BE2C (cell line): ENCODE results near the gene SLC7A6.

Experiments used
- DNase-seq: peaks from one replicate; pipeline ENCODE4 v3.0.0-alpha.2; 2020
- H3K27me3 ChIP-seq: fragments of 250-450 bp; sonication (Bioruptor Pico); 2 replicates; pipeline ENCODE4 v1.5.1; 2020; ENCODE audit warnings: mild to moderate bottlenecking
- H3K36me3 ChIP-seq: fragments of 250-450 bp; sonication (Bioruptor Pico); 2 replicates; pipeline ENCODE4 v1.5.1; 2020; ENCODE audit warnings: mild to moderate bottlenecking
- H3K4me1 ChIP-seq: fragments of 250-450 bp; sonication (Bioruptor Pico); 2 replicates; pipeline ENCODE4 v1.5.1; 2020
- H3K4me3 ChIP-seq: 2 replicates; pipeline ENCODE4 v1.5.1; 2011; ENCODE audit warnings: low read depth, low read length
- H3K9me3 ChIP-seq: fragments of 250-450 bp; sonication (Bioruptor Pico); 2 replicates; pipeline ENCODE4 v1.5.1; 2020
- TF ChIP-seq, protein P1 (sequence below): IDR thresholded peaks from 2 replicates; pipeline ENCODE4 v1.5.1; 2012; ENCODE audit warnings: mild to moderate bottlenecking, low read depth, low read length

SLC7A6 gene

DNA sequence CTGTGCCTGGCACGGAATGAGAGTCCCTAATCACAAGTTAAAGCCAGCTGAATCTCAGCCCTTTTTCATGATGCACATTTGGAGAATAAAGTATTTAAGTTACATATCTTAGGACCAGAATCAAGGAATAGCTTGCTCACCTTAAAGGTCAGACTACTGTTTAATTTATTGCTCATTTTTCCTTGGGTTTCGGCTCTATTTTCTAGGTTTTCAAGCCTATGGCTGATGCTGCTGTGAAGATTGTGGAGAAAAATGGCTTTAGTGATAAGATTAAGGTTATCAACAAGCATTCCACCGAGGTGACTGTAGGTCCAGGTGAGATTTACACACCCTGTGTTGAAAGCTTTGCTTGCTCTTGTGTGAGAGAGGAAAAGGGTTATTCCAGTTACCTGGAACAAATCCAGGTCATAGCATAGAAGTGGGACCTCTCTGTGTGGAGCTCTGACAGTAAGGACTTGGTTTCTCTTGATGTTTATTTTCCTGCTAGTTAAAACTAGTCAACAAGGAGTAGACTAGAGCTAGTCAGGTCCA, 64.6 kb downstream of the SLC7A6 start:
- TF ChIP-seq, protein P1, sequence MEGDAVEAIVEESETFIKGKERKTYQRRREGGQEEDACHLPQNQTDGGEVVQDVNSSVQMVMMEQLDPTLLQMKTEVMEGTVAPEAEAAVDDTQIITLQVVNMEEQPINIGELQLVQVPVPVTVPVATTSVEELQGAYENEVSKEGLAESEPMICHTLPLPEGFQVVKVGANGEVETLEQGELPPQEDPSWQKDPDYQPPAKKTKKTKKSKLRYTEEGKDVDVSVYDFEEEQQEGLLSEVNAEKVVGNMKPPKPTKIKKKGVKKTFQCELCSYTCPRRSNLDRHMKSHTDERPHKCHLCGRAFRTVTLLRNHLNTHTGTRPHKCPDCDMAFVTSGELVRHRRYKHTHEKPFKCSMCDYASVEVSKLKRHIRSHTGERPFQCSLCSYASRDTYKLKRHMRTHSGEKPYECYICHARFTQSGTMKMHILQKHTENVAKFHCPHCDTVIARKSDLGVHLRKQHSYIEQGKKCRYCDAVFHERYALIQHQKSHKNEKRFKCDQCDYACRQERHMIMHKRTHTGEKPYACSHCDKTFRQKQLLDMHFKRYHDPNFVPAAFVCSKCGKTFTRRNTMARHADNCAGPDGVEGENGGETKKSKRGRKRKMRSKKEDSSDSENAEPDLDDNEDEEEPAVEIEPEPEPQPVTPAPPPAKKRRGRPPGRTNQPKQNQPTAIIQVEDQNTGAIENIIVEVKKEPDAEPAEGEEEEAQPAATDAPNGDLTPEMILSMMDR: no peak
- H3K27me3 ChIP-seq: no peaks in the 10 kb centered on the region
- H3K9me3 ChIP-seq: no peaks in the 10 kb centered on the region
- H3K4me3 ChIP-seq: no peak overlapping the region
- DNase-seq: no peak
- H3K36me3 ChIP-seq: peaks cover 14% of the 10 kb centered on the region
- peaks cover 6% of the 10 kb centered on the region for H3K4me1 ChIP-seq

DNA sequence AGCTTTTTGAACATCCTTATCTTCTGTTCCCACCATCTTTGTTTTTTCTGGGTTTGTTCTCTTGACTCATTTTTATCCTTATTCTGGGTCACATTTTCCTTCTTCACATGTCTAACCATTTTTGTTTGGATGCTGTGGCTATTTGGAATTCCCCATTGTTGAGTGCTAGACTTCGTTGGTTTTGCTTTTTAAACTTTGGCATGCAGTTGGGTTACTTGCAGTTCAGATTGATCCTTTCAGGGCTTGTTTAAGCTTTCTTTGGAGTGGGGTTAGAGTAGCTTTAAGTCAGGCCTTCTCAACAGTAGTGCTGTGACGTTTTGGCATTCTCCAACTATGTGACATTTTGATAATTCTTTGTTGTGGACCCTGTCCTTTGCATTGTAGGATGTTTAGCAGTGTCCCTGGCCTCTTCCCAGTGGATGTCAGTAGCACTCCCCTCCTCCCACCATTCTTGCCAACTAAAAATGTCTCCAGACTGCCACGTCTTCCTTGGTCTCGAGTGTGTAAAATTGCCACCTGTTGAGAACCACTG, 67.6 kb downstream of the SLC7A6 start:
- TF ChIP-seq, protein P1: no peak
- DNase-seq: no peak
- Histone ChIP-seq H3K36me3 (peaks cover 10% of the 10 kb centered on the region), H3K4me3 (no peak overlapping the region), H3K27me3 (no peaks in the 10 kb centered on the region), H3K4me1 (peaks cover 6% of the 10 kb centered on the region), H3K9me3 (no peaks in the 10 kb centered on the region)

DNA sequence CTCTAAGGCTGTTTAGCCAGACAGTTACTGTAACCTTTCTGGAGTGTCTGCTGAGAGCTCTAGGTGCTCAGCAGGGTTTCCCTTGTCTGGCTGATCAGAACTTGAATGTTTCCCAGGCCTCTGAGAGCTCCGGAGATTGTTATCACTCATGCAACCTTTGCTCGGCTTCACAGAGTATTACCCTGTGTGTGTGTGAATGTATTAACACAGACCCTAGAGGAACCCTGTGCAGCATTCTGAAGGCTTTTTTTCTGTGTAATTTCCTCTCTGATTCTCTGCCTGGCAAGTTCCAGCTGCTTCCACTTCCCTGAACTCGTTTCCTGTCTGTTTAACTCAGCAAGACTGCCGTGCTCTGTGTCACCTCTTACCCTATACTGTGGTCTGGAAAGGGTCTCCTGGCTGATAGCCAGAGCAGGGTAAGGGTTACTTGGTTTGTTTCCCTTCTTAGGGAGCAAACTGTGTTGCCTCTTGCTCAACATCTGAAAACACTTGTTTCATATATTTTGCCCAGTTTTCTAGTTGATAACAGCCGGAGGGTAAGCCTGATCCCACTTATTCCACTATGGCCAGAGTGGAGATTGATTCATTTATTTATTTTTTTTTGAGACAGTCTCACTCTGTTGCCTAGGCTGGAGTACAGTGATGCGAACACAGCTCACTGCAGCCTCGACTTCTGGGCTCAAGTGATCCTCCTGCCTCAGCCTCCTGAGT, 68.2 kb downstream of the SLC7A6 start:
- H3K4me1 ChIP-seq: peaks cover 6% of the 10 kb centered on the region
- no peak overlapping the region for H3K4me3 ChIP-seq
- TF ChIP-seq, protein P1: no peak
- H3K36me3 ChIP-seq: peaks cover 14% of the 10 kb centered on the region
- no peaks in the 10 kb centered on the region for H3K27me3 ChIP-seq
- no peaks in the 10 kb centered on the region for H3K9me3 ChIP-seq
- no peak for DNase-seq

DNA sequence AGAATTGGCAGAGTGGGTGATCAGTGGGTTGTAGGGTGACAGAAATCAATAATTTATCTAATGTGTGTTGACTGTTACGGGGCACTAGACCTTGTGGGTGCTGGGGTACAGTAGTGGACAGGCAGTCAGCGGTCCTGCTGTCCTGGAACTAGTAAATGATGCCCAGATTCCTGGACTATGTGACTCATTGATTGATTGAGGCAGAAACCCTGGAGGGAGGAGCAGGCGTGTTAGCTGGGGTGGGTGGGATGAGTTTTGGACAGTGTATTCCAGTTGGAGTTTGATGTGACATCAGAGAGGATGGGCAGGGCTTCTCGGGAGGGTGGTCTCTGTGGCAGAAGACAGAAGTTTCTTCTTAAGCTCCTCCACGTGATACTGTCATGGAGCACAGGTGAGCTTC, 70.8 kb downstream of the SLC7A6 start:
- Histone ChIP-seq H3K4me1 (peaks cover 6% of the 10 kb centered on the region), H3K36me3 (peaks cover 36% of the 10 kb centered on the region), H3K9me3 (no peaks in the 10 kb centered on the region), H3K4me3 (no peak overlapping the region), H3K27me3 (no peaks in the 10 kb centered on the region)
- DNase-seq: no peak
- TF ChIP-seq, protein P1: no peak

DNA sequence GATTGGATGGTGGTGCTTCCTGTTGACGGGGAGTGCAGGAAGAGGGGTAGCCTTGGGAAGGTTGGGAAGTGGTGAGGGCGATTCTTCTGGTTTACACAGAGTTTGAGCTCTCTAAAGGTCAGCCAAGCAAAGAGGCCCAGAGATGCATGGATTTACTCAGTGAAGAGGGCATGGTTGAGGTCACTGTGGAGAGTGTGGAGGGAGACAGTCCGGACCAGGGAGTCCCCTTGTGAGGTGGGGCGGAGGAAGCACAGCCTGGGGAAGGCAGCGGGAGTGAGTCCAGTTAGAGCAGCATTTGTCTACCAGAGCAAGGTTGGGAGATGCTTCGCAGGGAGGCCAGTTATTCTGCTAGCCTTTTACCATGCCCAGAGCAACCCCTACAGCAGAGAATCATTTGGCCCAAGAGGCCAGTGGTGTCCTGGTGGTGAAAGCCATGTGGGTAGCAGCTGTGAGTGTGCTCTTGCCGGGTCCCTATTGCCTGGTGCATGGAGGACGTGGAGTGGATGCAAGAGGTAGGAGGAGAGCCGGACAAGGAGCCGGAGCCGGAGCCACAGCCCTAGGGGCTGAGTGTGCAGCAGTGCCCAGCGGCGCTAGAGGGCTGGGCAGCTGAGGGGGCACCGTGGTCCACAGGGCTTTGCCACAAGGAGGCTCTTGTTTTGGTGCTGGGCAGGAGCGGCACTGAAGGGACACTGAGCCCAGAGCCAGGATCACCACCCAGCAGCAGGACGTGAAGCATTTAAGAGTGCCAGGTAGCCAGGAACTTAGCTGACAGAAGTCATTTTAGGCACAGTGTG, 74.2 kb downstream of the SLC7A6 start:
- no peak overlapping the region for H3K4me3 ChIP-seq
- TF ChIP-seq, protein P1: no peak
- no peaks in the 10 kb centered on the region for H3K4me1 ChIP-seq
- H3K27me3 ChIP-seq: no peaks in the 10 kb centered on the region
- no peak for DNase-seq
- peaks cover 57% of the 10 kb centered on the region for H3K36me3 ChIP-seq
- H3K9me3 ChIP-seq: no peaks in the 10 kb centered on the region

DNA sequence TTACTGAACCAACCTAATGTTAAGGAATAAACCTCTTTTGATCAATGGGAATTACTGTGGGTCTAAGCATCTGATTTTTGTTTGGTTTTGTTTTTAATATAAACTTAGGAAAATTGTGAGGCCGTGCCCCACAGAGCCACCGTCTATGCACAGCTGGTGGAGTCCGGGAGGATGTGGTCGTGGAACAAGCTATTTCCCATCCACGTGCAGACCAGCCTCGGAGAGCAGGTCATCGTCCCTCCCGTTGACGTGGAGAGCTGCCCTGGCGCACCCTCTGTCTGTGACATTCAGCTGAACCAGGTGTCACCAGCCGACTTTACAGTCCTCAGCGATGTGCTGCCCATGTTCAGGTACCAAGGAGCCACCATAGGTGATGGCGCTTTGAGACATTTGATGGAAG, 74.9 kb downstream of the SLC7A6 start:
- Histone ChIP-seq H3K36me3 (peaks cover 57% of the 10 kb centered on the region), H3K9me3 (no peaks in the 10 kb centered on the region), H3K27me3 (no peaks in the 10 kb centered on the region), H3K4me3 (no peak overlapping the region), H3K4me1 (no peaks in the 10 kb centered on the region)
- no peak for DNase-seq
- TF ChIP-seq, protein P1: no peak
